Measurements from ENCODE around the gene EBI3. TPM values are rescaled to one million over a fixed set of nuclear protein-coding genes. Genes with fewer than 3 reads are reported as not detected.
A peak's percentile ranks its signal among the peaks of the same experiment; 100 is the strongest.

EBI3 gene
- total and polyA plus RNA-seq, 2 of the 13 experiments (the other 11 are each of a cell fraction or from before 2014, with no cell fraction given), result 3.4 TPM; not detected in 1

DNA sequence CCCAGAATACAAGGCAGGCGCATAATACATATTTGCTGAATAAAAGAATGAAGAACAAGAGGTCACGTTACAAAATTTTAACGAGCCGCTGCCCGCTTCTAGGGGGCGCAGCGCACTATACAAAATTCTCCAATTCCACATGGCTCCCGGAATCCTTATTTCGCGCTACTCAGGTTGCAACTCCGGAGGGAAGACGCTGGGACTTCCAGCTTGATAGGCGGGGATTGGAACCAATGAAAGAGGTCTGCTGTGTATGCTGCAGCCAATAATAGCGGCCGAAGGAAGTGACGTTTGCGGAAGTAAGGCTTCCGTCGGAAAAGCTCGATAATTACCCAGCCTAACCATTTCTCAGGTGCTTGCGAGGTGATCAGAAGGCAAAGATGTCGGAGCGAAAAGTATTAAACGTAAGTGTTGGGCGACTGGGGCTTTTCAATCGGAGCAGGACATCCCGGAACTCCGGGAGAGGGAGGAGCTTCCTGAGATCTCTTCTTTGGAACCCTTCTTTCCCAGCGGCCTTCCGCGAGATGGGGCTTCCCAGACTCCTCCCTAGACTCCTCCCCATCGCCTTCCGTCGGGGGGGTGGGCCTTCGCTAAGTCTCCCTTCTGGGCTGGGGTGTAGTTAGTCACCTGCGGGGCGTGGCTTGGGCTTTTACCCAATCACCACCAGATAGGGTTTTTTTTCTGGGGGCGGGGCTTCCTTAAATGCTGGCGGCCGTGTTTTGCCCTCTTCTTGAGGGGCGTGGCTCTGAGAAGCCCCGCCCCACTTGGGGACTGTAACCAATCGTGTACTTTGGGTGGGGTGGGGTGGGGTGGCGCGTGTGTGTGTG lies 17.7 kb downstream of the EBI3 start, which contains the start of gene YJU2 (continued):
- no peak for TF ChIP-seq RBM22 (optimal IDR thresholded peaks at IDR 0.05; ENCODE audit: low read length)
- TF ChIP-seq ZNF382 (CRISPR knock-in tag; IDR thresholded peaks at IDR 0.05; ENCODE audit: borderline replicate concordance), result no peak
- peak; percentile 53; the same call in 1 of the 2 replicates for TF ChIP-seq SIX1 (CRISPR knock-in tag; IDR thresholded peaks at IDR 0.05; ENCODE audit: borderline replicate concordance)
- no peak for TF ChIP-seq TGIF2 (CRISPR knock-in tag; IDR thresholded peaks at IDR 0.05)
- TF ChIP-seq, protein P1, sequence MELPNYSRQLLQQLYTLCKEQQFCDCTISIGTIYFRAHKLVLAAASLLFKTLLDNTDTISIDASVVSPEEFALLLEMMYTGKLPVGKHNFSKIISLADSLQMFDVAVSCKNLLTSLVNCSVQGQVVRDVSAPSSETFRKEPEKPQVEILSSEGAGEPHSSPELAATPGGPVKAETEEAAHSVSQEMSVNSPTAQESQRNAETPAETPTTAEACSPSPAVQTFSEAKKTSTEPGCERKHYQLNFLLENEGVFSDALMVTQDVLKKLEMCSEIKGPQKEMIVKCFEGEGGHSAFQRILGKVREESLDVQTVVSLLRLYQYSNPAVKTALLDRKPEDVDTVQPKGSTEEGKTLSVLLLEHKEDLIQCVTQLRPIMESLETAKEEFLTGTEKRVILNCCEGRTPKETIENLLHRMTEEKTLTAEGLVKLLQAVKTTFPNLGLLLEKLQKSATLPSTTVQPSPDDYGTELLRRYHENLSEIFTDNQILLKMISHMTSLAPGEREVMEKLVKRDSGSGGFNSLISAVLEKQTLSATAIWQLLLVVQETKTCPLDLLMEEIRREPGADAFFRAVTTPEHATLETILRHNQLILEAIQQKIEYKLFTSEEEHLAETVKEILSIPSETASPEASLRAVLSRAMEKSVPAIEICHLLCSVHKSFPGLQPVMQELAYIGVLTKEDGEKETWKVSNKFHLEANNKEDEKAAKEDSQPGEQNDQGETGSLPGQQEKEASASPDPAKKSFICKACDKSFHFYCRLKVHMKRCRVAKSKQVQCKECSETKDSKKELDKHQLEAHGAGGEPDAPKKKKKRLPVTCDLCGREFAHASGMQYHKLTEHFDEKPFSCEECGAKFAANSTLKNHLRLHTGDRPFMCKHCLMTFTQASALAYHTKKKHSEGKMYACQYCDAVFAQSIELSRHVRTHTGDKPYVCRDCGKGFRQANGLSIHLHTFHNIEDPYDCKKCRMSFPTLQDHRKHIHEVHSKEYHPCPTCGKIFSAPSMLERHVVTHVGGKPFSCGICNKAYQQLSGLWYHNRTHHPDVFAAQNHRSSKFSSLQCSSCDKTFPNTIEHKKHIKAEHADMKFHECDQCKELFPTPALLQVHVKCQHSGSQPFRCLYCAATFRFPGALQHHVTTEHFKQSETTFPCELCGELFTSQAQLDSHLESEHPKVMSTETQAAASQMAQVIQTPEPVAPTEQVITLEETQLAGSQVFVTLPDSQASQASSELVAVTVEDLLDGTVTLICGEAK (IDR thresholded peaks at IDR 0.05), result peak; percentile 95
- TF ChIP-seq, protein P1 (CRISPR knock-in tag; IDR thresholded peaks at IDR 0.05), result peak; percentile 47; the same call in 1 of the 2 replicates
- peak; percentile 83 for TF ChIP-seq HOXA3 (CRISPR knock-in tag; IDR thresholded peaks at IDR 0.05)
- TF ChIP-seq ADNP (CRISPR knock-in tag; IDR thresholded peaks at IDR 0.05), result no peak
- TF ChIP-seq, protein P2, sequence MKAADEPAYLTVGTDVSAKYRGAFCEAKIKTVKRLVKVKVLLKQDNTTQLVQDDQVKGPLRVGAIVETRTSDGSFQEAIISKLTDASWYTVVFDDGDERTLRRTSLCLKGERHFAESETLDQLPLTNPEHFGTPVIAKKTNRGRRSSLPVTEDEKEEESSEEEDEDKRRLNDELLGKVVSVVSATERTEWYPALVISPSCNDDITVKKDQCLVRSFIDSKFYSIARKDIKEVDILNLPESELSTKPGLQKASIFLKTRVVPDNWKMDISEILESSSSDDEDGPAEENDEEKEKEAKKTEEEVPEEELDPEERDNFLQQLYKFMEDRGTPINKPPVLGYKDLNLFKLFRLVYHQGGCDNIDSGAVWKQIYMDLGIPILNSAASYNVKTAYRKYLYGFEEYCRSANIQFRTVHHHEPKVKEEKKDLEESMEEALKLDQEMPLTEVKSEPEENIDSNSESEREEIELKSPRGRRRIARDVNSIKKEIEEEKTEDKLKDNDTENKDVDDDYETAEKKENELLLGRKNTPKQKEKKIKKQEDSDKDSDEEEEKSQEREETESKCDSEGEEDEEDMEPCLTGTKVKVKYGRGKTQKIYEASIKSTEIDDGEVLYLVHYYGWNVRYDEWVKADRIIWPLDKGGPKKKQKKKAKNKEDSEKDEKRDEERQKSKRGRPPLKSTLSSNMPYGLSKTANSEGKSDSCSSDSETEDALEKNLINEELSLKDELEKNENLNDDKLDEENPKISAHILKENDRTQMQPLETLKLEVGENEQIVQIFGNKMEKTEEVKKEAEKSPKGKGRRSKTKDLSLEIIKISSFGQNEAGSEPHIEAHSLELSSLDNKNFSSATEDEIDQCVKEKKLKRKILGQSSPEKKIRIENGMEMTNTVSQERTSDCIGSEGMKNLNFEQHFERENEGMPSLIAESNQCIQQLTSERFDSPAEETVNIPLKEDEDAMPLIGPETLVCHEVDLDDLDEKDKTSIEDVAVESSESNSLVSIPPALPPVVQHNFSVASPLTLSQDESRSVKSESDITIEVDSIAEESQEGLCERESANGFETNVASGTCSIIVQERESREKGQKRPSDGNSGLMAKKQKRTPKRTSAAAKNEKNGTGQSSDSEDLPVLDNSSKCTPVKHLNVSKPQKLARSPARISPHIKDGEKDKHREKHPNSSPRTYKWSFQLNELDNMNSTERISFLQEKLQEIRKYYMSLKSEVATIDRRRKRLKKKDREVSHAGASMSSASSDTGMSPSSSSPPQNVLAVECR (CRISPR knock-in tag; IDR thresholded peaks at IDR 0.05; ENCODE audit: borderline replicate concordance), result peak; percentile 79; the same call in 1 of the 2 replicates
- no peak for TF ChIP-seq TBL1XR1 (IDR thresholded peaks at IDR 0.05; ENCODE audit: borderline replicate concordance, low read length, partially characterized antibody)
- peak; percentile 98 for TF ChIP-seq ZNF263 (CRISPR knock-in tag; IDR thresholded peaks at IDR 0.05)
- TF ChIP-seq AGO2 (optimal IDR thresholded peaks at IDR 0.05; ENCODE audit: low read depth, low read length), result no peak
- no peak for TF ChIP-seq AHR (CRISPR knock-in tag; IDR thresholded peaks at IDR 0.05)
- no peak for TF ChIP-seq MED13 (CRISPR knock-in tag; IDR thresholded peaks at IDR 0.05)
